ENCODE measurements around the gene VWA3A. TPM values are rescaled to one million over a fixed set of nuclear protein-coding genes. Genes with fewer than 3 reads are reported as not detected.

The VWA3A gene
- total and polyA plus RNA-seq, 2 donors (not counting 1 experiment from before 2014, with no cell fraction given): 0.06 to 0.17 TPM

- Histone ChIP-seq H3K27me3 (ENCODE audit: control insufficient read depth, insufficient read depth, low read length) (peaks cover 2% of the 10 kb centered on the region), H3K27ac (ENCODE audit: insufficient read depth, low read length) (no peak overlapping the region), H3K4me2 (ENCODE audit: extremely low read depth, insufficient read depth, low read length) (no peak overlapping the region), H3K36me3 (ENCODE audit: control insufficient read depth, insufficient read depth, low read length) (no peaks in the 10 kb centered on the region), H2AFZ (ENCODE audit: low read length) (no peak overlapping the region), H3K4me3 (replicated peaks in 1 of 4; ENCODE audit: control extremely low read depth in 1 of 4, insufficient read depth in 1 of 4, low read depth in 3 of 4, low read length in 4 of 4) (no peak overlapping the region), H3K4me1 (ENCODE audit: control insufficient read depth, extremely low read depth, insufficient read depth, low read length) (no peaks in the 10 kb centered on the region), H3K79me2 (ENCODE audit: control insufficient read depth, insufficient read depth, low read length) (no peaks in the 10 kb centered on the region), H3K9ac (ENCODE audit: insufficient read depth, low read length) (no peak overlapping the region), H3K9me3 (ENCODE audit: control insufficient read depth, insufficient read depth, low read depth, low read length) (no peaks in the 10 kb centered on the region), H4K20me1 (ENCODE audit: control insufficient read depth, extremely low read depth, insufficient read depth, low read length) (no peaks in the 10 kb centered on the region)
- DNase-seq (ENCODE audit: low read depth in 2 of 2): no peak
- TF ChIP-seq CTCF (conservative IDR thresholded peaks at IDR 0.05 in 1 of 2, IDR thresholded peaks at IDR 0.05 in 1 of 2; ENCODE audit: low read depth in 1 of 2, low read length in 2 of 2) (no peak), EZH2 (IDR thresholded peaks at IDR 0.05; ENCODE audit: low read length, missing control alignments) (no peak)
Measured at GRCh38 chr16:22181843-22182242, 89.5 kb downstream of the VWA3A start.

- no peak for DNase-seq (ENCODE audit: low read depth in 2 of 2)
- Histone ChIP-seq H3K9me3 (ENCODE audit: control insufficient read depth, insufficient read depth, low read depth, low read length) (no peaks in the 10 kb centered on the region), H3K79me2 (ENCODE audit: control insufficient read depth, insufficient read depth, low read length) (no peaks in the 10 kb centered on the region), H3K4me3 (replicated peaks in 1 of 4; ENCODE audit: control extremely low read depth in 1 of 4, insufficient read depth in 1 of 4, low read depth in 3 of 4, low read length in 4 of 4) (no peak overlapping the region), H3K4me1 (ENCODE audit: control insufficient read depth, extremely low read depth, insufficient read depth, low read length) (no peaks in the 10 kb centered on the region), H2AFZ (ENCODE audit: low read length) (no peak overlapping the region), H3K36me3 (ENCODE audit: control insufficient read depth, insufficient read depth, low read length) (no peaks in the 10 kb centered on the region), H3K9ac (ENCODE audit: insufficient read depth, low read length) (no peak overlapping the region), H3K4me2 (ENCODE audit: extremely low read depth, insufficient read depth, low read length) (no peak overlapping the region), H3K27ac (ENCODE audit: insufficient read depth, low read length) (no peak overlapping the region), H3K27me3 (ENCODE audit: control insufficient read depth, insufficient read depth, low read length) (peaks cover 2% of the 10 kb centered on the region), H4K20me1 (ENCODE audit: control insufficient read depth, extremely low read depth, insufficient read depth, low read length) (no peaks in the 10 kb centered on the region)
- no peak for TF ChIP-seq EZH2 (IDR thresholded peaks at IDR 0.05; ENCODE audit: low read length, missing control alignments)
- TF ChIP-seq CTCF (conservative IDR thresholded peaks at IDR 0.05 in 1 of 2, IDR thresholded peaks at IDR 0.05 in 1 of 2; ENCODE audit: low read depth in 1 of 2, low read length in 2 of 2): no peak
Measured at GRCh38 chr16:22183335-22183734, 91.0 kb downstream of the VWA3A start.

- no peak overlapping the region for H3K9ac ChIP-seq (ENCODE audit: insufficient read depth, low read length)
- no peak overlapping the region for H3K4me2 ChIP-seq (ENCODE audit: extremely low read depth, insufficient read depth, low read length)
- H2AFZ ChIP-seq (ENCODE audit: low read length): no peak overlapping the region
- no peaks in the 10 kb centered on the region for H4K20me1 ChIP-seq (ENCODE audit: control insufficient read depth, extremely low read depth, insufficient read depth, low read length)
- no peaks in the 10 kb centered on the region for H3K9me3 ChIP-seq (ENCODE audit: control insufficient read depth, insufficient read depth, low read depth, low read length)
- H3K79me2 ChIP-seq (ENCODE audit: control insufficient read depth, insufficient read depth, low read length): no peaks in the 10 kb centered on the region
- TF ChIP-seq EZH2 (IDR thresholded peaks at IDR 0.05; ENCODE audit: low read length, missing control alignments) (no peak), CTCF (conservative IDR thresholded peaks at IDR 0.05 in 1 of 2, IDR thresholded peaks at IDR 0.05 in 1 of 2; ENCODE audit: low read depth in 1 of 2, low read length in 2 of 2) (peak in 1 of 2 donors; percentile 32)
- no peak for DNase-seq (ENCODE audit: low read depth in 2 of 2)
- no peaks in the 10 kb centered on the region for H3K27me3 ChIP-seq (ENCODE audit: control insufficient read depth, insufficient read depth, low read length)
- H3K4me3 ChIP-seq (replicated peaks in 1 of 4; ENCODE audit: control extremely low read depth in 1 of 4, insufficient read depth in 1 of 4, low read depth in 3 of 4, low read length in 4 of 4): no peak overlapping the region
- H3K4me1 ChIP-seq (ENCODE audit: control insufficient read depth, extremely low read depth, insufficient read depth, low read length): no peaks in the 10 kb centered on the region
- no peak overlapping the region for H3K27ac ChIP-seq (ENCODE audit: insufficient read depth, low read length)
- H3K36me3 ChIP-seq (ENCODE audit: control insufficient read depth, insufficient read depth, low read length): no peaks in the 10 kb centered on the region
Measured at GRCh38 chr16:22183901-22184614, 91.7 kb downstream of the VWA3A start.
